Subcutaneous abdominal adipose tissue (tissue), 5 donors: ENCODE results near the gene UBL7.

Experiments
- H3K27ac ChIP-seq: one replicate; pipeline ENCODE4 v1.7.0; 2013; ENCODE audit warnings: low read depth, mild to moderate bottlenecking, inconsistent platforms, low read length, moderate library complexity
- H3K27me3 ChIP-seq, 5 donors: one replicate each; pipeline ENCODE4 v1.7.0; 2013; ENCODE audit warnings: low read length in 5 of 5, inconsistent platforms in 1 of 5; ENCODE audit not compliant: control insufficient read depth in 5 of 5, insufficient read depth in 4 of 5
- H3K36me3 ChIP-seq, 5 donors: one replicate each; pipeline ENCODE4 v1.7.0; 2013; ENCODE audit warnings: low read length in 5 of 5; ENCODE audit not compliant: control insufficient read depth in 5 of 5, insufficient read depth in 5 of 5
- H3K4me1 ChIP-seq, 5 donors: one replicate each; pipeline ENCODE4 v1.7.0; 2013; ENCODE audit warnings: low read length in 5 of 5, mild to moderate bottlenecking in 3 of 5, moderate library complexity in 1 of 5; ENCODE audit not compliant: control insufficient read depth in 5 of 5, insufficient read depth in 5 of 5
- H3K4me3 ChIP-seq, 5 donors: one replicate each; pipeline ENCODE4 v1.7.0; 2013; ENCODE audit warnings: low read length in 5 of 5, low read depth in 1 of 5
- H3K9ac ChIP-seq, 5 donors: one replicate each; pipeline ENCODE4 v1.7.0; 2013; ENCODE audit warnings: low read length in 5 of 5, mild to moderate bottlenecking in 4 of 5, moderate library complexity in 3 of 5
- H3K9me3 ChIP-seq, 5 donors: one replicate each; pipeline ENCODE4 v1.7.0; 2013; ENCODE audit warnings: low read length in 5 of 5; ENCODE audit not compliant: control insufficient read depth in 5 of 5
- donor health status: healthy.
- donor health status: healthy.
- donor health status: healthy.
- donor health status: healthy.
- donor health status: healthy.

UBL7 gene, protein sequence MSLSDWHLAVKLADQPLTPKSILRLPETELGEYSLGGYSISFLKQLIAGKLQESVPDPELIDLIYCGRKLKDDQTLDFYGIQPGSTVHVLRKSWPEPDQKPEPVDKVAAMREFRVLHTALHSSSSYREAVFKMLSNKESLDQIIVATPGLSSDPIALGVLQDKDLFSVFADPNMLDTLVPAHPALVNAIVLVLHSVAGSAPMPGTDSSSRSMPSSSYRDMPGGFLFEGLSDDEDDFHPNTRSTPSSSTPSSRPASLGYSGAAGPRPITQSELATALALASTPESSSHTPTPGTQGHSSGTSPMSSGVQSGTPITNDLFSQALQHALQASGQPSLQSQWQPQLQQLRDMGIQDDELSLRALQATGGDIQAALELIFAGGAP

DNA sequence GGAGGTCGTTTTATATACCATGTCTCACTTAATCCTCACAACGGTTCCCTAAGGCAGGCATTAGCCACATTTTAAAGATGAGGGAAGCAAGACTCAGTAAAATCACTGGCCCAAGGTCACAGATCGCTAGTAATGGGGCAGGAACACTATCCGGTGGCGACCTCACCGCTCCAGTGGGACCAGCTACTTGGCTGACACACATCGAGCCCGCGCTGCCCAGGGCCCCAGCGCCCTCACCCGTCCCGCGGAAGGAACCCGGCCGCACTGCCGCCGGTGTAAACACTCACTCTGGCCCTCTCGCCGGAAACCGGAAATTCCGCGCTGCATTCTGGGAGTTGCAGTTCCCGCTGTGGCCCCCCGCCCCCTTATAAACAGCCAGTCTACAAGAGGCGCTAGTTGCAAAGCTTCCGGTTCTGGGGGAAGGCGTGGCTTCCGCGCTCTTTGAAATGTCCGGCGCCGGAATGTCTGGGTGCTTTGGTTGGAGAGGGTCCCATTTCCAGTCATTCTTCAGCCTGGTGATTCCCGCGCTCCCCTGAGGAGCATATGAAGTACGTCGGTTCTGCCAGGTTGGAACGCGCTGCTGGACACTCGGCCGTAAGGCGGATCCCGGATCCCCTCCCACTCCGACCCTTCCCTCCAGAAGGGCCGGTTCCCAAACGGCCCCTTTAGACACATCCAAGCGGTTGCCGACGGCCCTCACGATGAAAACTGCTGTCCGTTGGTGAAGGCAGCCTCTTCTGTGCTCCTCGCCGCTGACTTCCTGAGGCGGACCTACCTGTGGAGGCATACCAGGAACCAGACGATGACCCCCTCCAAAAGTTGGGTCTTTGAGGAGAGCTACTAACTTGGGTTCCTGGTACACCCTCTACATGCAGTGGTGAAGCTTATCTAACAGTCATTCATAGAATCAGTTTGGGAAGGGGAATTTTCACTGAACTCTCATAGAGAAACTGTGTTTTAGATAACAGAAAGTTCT is at the start of gene UBL7:
TSS of gene UBL7 (minus strand) at position 290 of the 976 bp plus-strand sequence. CDS start 2,293 bp downstream, outside the sequence.
- H3K4me3 ChIP-seq, result peak within 1 kb of the TSS; percentile 91 to 99 (median 95)
- peak within 1 kb of the TSS; percentile 82 to 98 (median 90) for H3K9ac ChIP-seq
- H3K27ac ChIP-seq, result peak within 1 kb of the TSS; percentile 89
- peaks cover 2 to 21% (median 19%) of the 10 kb centered on the region in 5 donors for H3K4me1 ChIP-seq
- peaks cover 0 to 17% (median 8%) of the 10 kb centered on the region in 5 donors for H3K36me3 ChIP-seq
- H3K9me3 ChIP-seq, result no peaks in the 10 kb centered on the region
- H3K27me3 ChIP-seq, result no peaks in the 10 kb centered on the region

DNA sequence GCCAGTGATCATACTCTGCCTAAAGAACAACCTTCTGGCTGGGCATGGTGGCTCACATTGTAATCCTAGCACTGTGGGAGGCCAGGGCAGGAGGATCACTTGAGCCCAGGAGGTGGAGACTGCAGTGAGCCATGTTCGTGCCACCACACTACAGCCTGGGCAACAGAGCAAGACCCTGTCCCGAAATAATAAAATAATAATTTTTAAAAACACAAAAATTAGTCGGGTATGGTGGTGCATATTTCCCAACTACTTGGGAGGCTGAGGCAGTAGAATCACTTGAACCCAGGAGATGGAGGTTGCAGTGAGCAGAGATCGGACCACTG is 45.5 kb upstream of the UBL7 start:
- Histone ChIP-seq H3K4me3 (no peak overlapping the region), H3K4me1 (no peaks in the 10 kb centered on the region), H3K36me3 (peaks cover 0 to 6% (median 0%) of the 10 kb centered on the region in 5 donors), H3K9me3 (no peaks in the 10 kb centered on the region), H3K9ac (no peak overlapping the region), H3K27me3 (no peaks in the 10 kb centered on the region), H3K27ac (no peak overlapping the region)

DNA sequence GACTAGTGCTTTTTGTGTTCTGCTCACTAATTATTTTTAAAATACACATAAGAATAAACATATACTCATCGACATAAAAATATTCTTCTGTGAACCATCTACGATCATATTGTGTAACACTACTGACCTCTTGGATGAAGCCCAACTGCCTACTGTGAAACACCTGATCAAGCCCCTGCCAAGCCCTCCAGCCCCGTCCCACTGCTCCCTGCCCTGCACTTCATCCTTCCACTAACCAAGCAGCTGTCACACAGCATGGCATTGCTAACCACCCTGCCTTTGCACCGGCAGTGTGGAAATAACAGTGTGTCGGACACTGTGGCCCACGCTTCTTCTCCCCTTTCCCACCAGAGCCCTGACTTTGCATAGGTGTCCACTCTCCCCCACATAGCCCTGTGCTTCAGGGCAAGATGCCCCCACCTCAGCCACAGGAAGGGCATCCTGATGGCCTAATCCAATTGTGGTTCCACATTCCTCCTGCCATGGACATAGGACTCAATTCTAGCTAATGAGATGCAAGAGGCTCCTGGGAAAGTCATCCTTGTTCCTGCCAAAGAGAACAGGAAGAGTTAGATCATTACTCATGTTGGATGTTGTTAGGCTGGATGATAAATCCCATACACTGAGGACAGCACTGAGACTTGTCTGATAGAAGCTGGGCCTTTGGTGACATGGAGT is 45.0 kb upstream of the UBL7 start:
- Histone ChIP-seq H3K27me3 (no peaks in the 10 kb centered on the region), H3K9me3 (no peaks in the 10 kb centered on the region), H3K4me3 (no peak overlapping the region), H3K27ac (no peak overlapping the region), H3K4me1 (no peaks in the 10 kb centered on the region), H3K9ac (no peak overlapping the region), H3K36me3 (peaks cover 0 to 6% (median 0%) of the 10 kb centered on the region in 5 donors)

DNA sequence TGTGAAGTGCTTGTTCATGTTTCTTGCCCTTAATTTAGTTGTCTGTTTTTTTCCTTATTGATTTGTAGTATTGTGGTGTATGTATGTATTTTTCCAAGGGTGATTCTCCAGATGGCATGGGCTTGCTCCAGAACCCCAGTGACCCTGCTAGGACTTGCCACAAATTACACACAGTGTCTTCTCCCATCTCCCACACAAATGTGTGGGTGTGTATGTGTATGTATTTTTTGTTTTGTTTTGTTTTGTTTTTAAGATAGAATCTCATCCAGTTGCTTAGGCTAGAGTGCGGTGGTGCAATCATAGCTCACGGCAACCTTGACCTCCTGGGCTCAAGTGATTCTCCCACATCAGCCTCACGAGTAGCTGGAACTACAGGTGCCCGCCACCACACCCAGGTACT is 43.9 kb upstream of the UBL7 start:
- no peaks in the 10 kb centered on the region for H3K4me1 ChIP-seq
- H3K36me3 ChIP-seq, result peaks cover 0 to 6% (median 0%) of the 10 kb centered on the region in 5 donors
- no peak overlapping the region for H3K9ac ChIP-seq
- H3K27ac ChIP-seq, result no peak overlapping the region
- H3K27me3 ChIP-seq, result no peaks in the 10 kb centered on the region
- no peak overlapping the region for H3K4me3 ChIP-seq
- H3K9me3 ChIP-seq, result no peaks in the 10 kb centered on the region

DNA sequence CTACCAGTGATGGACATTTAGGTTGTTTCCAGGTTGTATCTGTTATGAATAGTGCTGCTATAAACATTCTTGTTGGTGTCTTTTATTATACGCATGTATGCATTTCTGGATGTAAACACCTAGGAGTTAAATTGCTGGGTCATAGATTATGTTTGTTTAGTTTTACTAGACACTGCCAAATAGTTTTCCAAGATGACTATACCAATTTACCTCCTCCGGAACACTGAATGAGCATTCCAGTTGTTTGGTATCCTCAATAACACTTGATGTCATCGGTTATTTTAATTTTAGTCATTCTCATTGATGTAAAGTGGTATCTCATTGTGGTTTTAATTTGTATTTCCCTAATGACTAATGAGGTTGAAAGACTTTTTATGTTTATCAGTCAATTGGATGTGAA is 43.5 kb upstream of the UBL7 start:
- no peak overlapping the region for H3K4me3 ChIP-seq
- no peaks in the 10 kb centered on the region for H3K4me1 ChIP-seq
- H3K36me3 ChIP-seq, result peaks cover 0 to 6% (median 0%) of the 10 kb centered on the region in 5 donors
- H3K27ac ChIP-seq, result no peak overlapping the region
- H3K9me3 ChIP-seq, result no peaks in the 10 kb centered on the region
- H3K9ac ChIP-seq, result no peak overlapping the region
- no peaks in the 10 kb centered on the region for H3K27me3 ChIP-seq

DNA sequence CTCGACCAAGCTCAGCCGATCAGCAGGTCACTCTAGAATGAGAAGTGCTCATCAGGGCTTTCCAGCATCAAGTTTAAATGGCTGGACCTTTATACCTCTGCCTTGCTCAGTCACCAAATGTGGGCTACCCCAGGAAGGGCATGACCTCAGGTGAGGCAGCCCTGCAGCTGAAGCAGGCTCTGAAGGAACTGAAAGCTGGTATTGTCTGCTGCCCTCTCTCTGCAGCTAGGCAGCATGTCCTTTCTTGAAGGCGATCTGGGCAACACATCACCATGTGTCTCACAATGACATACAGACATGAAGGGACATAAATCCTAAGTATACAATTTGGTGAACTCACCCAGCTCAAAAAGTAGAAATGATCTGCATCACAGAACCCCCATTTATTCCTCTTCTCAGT is 41.3 kb upstream of the UBL7 start:
- no peak overlapping the region for H3K9ac ChIP-seq

DNA sequence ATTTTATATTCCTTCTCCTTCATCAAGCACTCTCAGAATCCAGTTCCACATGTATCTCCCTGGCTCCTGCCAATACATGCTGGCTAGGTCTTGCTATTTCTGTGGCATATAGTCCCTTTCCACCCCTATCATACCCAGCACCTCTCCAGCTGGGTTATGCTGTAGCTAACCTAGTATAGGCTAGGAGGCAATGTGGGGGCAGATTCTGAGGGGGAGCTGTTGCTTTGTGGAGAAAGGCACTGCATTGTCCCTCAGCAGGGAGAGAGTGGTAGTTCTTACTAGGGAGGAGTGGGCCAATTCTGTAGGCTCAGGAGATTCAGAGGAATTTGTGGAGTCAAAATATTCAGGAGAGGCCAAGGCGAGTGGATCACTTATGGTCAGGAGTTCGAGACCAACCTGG is 39.4 kb upstream of the UBL7 start:
- Histone ChIP-seq H3K9me3 (no peaks in the 10 kb centered on the region), H3K27ac (no peak overlapping the region), H3K4me1 (no peaks in the 10 kb centered on the region), H3K9ac (no peak overlapping the region), H3K27me3 (no peaks in the 10 kb centered on the region), H3K4me3 (no peak overlapping the region), H3K36me3 (peaks cover 0 to 6% (median 0%) of the 10 kb centered on the region in 5 donors)

More for the DNA sequence above, 41.3 kb upstream of the UBL7 start:
- H3K27ac ChIP-seq, result no peak overlapping the region
- no peaks in the 10 kb centered on the region for H3K9me3 ChIP-seq
- H3K4me1 ChIP-seq, result no peaks in the 10 kb centered on the region
- H3K27me3 ChIP-seq, result no peaks in the 10 kb centered on the region
- H3K36me3 ChIP-seq, result peaks cover 0 to 6% (median 0%) of the 10 kb centered on the region in 5 donors
- H3K4me3 ChIP-seq, result no peak overlapping the region

DNA sequence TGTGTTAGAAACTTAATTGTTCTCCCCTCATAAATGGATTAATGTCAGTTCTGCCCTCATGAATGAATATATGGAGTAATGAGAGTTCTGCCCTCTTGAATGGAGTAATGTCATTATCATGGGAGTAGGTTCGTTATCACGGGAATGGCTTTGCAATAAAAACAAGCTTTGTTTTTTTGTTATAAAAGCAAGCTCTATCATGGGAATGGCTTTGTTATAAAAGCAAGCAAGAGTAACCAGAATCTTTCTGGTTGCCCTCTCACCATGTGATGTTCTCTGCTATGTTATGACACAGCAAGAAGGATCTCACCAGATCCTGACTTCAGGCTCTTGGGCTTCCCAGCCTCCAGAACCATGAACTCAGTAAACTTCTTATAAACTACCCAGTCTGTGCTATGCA is 38.4 kb upstream of the UBL7 start:
- Histone ChIP-seq H3K9ac (no peak overlapping the region), H3K4me1 (no peaks in the 10 kb centered on the region), H3K9me3 (no peaks in the 10 kb centered on the region), H3K4me3 (no peak overlapping the region), H3K36me3 (peaks cover 0 to 6% (median 0%) of the 10 kb centered on the region in 5 donors), H3K27ac (no peak overlapping the region), H3K27me3 (no peaks in the 10 kb centered on the region)

DNA sequence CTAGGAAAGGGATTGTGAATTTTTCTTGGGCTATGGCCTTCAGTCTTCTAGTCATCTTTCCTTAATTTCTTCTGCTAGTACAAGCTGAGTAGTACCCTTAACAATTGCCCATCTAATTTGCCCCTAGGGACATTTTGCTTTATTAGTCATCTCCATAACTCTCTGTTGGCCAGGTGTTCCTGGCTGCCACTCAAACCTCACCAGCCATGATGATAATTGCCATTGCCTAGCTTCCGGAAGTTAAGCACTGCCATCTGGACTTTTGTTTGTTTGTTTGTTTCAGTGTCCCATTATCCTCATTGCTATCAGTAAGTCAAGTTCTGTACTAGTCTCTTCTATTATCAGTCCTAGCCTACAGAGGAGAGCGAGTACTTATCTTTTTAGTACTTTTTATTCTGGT is 36.6 kb upstream of the UBL7 start:
- Histone ChIP-seq H3K36me3 (peaks cover 0 to 4% (median 0%) of the 10 kb centered on the region in 5 donors), H3K4me3 (no peak overlapping the region), H3K9ac (no peak overlapping the region), H3K9me3 (no peaks in the 10 kb centered on the region), H3K27ac (no peak overlapping the region), H3K27me3 (no peaks in the 10 kb centered on the region), H3K4me1 (no peaks in the 10 kb centered on the region)
